Measurements from ENCODE around the gene DQX1. TPM values are rescaled to one million over a fixed set of nuclear protein-coding genes. Genes with fewer than 3 reads are reported as not detected.
A peak's percentile ranks its signal among the peaks of the same experiment; 100 is the strongest.

DQX1 gene
- total and polyA plus RNA-seq, 12 donors = 0.17 to 0.32 (median 0.24) TPM; not detected in 8

DNA sequence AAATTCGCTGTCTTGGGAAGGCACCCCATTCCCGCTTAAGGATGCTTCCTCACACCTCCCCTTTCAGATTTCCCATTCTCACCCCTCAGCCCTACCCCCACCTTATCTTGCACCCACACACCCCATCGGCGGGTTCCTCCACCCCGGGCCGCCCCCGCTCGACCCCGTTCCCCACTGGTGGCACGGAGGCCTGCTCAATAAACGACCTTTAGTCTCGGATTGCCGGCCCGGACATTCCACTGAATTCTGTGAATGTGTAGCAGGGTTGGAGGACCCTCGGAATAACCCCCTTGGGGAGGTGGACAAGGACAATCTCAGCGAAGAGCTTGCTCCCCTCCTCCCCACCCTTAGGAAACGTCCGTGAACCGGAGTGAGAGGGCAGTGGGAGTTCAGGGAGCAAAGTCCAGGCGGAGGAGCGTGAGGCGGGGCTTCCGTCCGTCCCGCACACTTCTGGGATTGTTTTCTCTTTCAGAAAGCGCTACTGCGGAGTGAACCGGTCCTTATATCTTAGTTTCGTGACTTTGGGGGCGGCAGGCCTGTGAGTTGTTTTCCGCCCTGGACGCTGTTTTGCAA is 23.8 kb downstream of the DQX1 start:
- Histone ChIP-seq H3K27ac (peak overlapping the region in 2 of 5 donors; percentile 50 to 83), H3K27me3 (peaks cover 39% of the 10 kb centered on the region), H3K4me1 (replicated peaks in 1 of 2) (peaks cover 19 to 65% of the 10 kb centered on the region in 2 donors), H3K4me3 (peak overlapping the region in 2 of 4 donors; percentile 34 to 68), H3K36me3 (replicated peaks in 1 of 2) (peaks cover 0 to 12% of the 10 kb centered on the region in 2 donors), H3K9me3 (replicated peaks in 1 of 3) (no peaks in the 10 kb centered on the region)
- WGBS, 4 donors = 24 to 43% (median 31%) methylated on average over 32 of the region's 32 CpGs
- intact Hi-C loops (cut with DNase I) = no loop called here
- TF ChIP-seq, protein P1, sequence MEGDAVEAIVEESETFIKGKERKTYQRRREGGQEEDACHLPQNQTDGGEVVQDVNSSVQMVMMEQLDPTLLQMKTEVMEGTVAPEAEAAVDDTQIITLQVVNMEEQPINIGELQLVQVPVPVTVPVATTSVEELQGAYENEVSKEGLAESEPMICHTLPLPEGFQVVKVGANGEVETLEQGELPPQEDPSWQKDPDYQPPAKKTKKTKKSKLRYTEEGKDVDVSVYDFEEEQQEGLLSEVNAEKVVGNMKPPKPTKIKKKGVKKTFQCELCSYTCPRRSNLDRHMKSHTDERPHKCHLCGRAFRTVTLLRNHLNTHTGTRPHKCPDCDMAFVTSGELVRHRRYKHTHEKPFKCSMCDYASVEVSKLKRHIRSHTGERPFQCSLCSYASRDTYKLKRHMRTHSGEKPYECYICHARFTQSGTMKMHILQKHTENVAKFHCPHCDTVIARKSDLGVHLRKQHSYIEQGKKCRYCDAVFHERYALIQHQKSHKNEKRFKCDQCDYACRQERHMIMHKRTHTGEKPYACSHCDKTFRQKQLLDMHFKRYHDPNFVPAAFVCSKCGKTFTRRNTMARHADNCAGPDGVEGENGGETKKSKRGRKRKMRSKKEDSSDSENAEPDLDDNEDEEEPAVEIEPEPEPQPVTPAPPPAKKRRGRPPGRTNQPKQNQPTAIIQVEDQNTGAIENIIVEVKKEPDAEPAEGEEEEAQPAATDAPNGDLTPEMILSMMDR (IDR thresholded peaks at IDR 0.05) = no peak
- no peak for TF ChIP-seq POLR2A (IDR thresholded peaks at IDR 0.05)
- no peak for DNase-seq

DNA sequence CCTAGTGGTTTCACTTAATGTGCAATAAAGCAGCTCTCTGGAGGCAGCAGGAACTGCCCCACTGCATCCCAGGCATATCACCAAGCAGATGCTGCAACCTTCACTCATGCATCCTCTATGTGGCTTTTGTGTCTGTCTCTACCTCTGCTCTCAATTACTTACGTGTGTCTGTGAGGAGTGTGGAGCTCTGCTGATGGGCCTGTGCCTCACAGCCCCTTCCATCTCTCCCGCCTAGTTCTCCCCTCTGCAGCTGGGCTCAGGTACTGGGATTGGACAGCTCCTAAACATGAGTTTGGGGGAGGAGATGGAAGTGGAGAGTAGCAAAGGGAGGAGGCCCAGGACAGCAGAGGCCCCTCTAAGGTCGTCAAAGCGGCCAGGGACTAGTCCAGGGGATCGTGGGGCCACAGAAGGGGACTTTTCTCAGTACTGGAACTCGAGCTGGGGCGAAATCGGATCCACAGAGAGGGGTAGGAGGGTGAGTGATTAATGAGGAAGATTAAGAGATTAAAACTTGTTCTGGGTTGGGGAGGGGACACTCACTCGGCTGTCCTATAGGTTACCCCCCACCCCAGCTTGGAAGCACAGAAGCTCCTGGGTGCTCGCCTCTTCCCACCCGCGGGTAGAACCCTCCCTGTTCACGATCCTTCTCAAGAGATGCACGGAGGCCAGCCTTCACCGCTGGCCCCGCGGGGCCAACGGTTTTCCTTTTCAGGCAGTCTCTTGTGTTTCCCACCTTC is 24.5 kb downstream of the DQX1 start:
- H3K4me1 ChIP-seq (replicated peaks in 1 of 2) = peaks cover 15 to 60% of the 10 kb centered on the region in 2 donors
- intact Hi-C loops (cut with DNase I) = no loop called here
- peaks cover 39% of the 10 kb centered on the region for H3K27me3 ChIP-seq

DNA sequence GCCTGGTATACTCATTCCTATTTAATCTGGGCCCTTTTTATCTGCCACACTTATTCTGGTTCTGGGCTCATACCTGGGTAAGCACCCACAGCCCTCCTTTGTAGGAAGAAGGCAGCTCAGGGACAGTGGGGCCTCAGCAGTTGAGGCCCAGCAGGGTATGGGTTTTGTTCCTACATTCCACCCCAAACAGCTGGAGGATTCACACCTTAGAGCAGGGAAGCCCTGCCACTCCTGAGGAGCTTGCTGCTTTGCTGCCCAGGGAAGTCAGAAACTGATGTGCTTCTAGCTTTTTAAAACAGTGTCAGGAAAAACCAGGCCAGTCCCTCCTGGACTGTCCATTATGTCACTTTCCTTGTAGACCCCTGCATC is 25.5 kb downstream of the DQX1 start:
- intact Hi-C loops (cut with DNase I) = no loop called here
- H3K27ac ChIP-seq = no peak overlapping the region
- peaks cover 39% of the 10 kb centered on the region for H3K27me3 ChIP-seq
- peaks cover 6 to 51% of the 10 kb centered on the region in 2 donors for H3K4me1 ChIP-seq (replicated peaks in 1 of 2)
- DNase-seq = no peak
- no peak overlapping the region for H3K4me3 ChIP-seq
- no peak for TF ChIP-seq POLR2A (IDR thresholded peaks at IDR 0.05)
- TF ChIP-seq, protein P1 (IDR thresholded peaks at IDR 0.05) = no peak
- H3K36me3 ChIP-seq (replicated peaks in 1 of 2) = peaks cover 0 to 10% of the 10 kb centered on the region in 2 donors
- no peaks in the 10 kb centered on the region for H3K9me3 ChIP-seq (replicated peaks in 1 of 3)

More for the DNA sequence above, 24.5 kb downstream of the DQX1 start:
- DNase-seq = no peak
- no peak overlapping the region for H3K27ac ChIP-seq
- 78 to 87% (median 79%) methylated on average over 18 of the region's 18 CpGs for WGBS, 4 donors
- no peak overlapping the region for H3K4me3 ChIP-seq
- H3K9me3 ChIP-seq (replicated peaks in 1 of 3) = no peaks in the 10 kb centered on the region
- peaks cover 0 to 12% of the 10 kb centered on the region in 2 donors for H3K36me3 ChIP-seq (replicated peaks in 1 of 2)
- TF ChIP-seq, protein P1 (IDR thresholded peaks at IDR 0.05) = no peak
- TF ChIP-seq POLR2A (IDR thresholded peaks at IDR 0.05) = no peak

DNA sequence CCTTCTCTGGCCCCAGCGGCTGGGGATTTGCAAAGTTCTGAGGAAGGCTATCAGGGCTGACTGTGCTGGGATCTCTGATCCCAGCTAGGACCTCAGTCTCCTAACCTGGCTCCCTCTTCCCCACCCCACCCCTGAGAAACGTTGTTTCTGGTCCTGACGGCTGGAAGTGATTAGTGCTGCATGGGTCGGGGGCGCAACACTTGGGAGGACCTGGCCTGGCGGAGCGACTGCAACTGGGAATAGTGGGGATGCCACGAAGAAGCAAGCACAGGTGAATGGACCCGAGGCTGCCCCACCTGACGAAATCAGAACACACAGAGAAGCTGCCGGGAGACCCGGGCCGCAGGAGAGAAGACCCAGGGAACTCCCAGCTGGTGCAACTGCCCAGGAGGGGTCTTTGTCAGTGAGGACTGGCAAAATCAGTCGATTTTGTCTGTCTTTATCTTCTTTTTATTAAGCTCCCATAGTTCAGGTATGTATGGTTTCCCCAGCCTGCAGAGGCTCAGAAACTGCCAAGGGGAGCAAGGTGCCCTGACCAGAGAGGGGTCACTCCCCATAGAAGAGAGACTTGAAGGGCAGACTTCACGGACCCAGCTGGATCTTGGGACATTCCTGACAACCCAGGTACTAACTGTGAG is 26.0 kb downstream of the DQX1 start:
- Histone ChIP-seq H3K4me3 (no peak overlapping the region), H3K36me3 (replicated peaks in 1 of 2) (peaks cover 0 to 5% of the 10 kb centered on the region in 2 donors), H3K4me1 (replicated peaks in 1 of 2) (peaks cover 6 to 46% of the 10 kb centered on the region in 2 donors), H3K9me3 (replicated peaks in 1 of 3) (no peaks in the 10 kb centered on the region), H3K27ac (no peak overlapping the region), H3K27me3 (peaks cover 39% of the 10 kb centered on the region)
- intact Hi-C loops (cut with DNase I) = no loop called here
- TF ChIP-seq, protein P1 (IDR thresholded peaks at IDR 0.05) = no peak
- no peak for TF ChIP-seq POLR2A (IDR thresholded peaks at IDR 0.05)
- WGBS, 4 donors = 48 to 56% (median 52%) methylated on average over 14 to 15 of the region's 15 CpGs
- no peak for DNase-seq
